Measurements from ENCODE around the gene TSPAN32. TPM values are rescaled to one million over a fixed set of nuclear protein-coding genes. Genes with fewer than 3 reads are reported as not detected.
"Not testable (repeated sequence)": the region's sequence is repeated elsewhere in the genome, so short reads cannot be mapped to it uniquely, and the experiment has no call there.

TSPAN32 gene
- total RNA-seq, 5 donors from 2014 or later (not counting 1 experiment from before 2014, with no cell fraction given), result 66.9 to 185 (median 92.3) TPM

- not testable (repeated sequence) for H3K9me3 Mint-ChIP-seq, H3K9me3 ChIP-seq, H3K4me3 Mint-ChIP-seq
These were observed 55.8 kb downstream of the TSPAN32 start for GRCh38 chr11:2357651-2358050.

DNA sequence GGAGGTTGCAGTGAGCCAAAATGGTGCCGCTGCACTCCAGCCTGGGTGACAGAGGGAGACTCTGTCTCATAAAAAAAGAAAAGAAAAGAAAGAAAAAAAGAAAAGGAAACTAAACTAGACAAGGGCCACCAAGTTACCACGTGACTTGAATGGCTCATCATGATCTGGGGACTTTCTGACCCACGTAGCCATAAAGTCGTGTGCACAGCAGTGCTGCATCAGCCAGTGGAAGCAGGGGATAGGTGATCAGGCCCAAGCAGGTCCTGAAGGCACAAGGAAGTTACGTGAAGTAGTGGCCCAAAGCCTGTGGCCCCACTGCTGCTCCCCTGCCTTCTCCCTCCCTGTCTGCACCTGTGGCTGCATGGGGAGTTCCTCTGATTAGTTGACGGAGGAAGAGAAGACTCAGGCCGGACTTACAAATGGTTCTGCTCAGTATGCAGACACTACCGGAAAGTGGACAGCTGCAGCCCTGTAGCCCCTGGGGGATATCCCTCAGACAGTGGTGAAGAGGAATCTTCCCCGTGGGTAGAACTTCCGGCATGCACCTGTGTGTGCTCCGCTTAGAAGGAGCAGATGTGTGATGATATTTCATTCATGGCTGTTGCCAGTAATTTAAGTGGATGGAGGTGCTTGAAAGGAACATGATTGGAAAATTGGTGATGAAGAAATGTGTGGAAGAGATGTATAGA lies 57.1 kb downstream of the TSPAN32 start:
- Histone ChIP-seq H3K36me3 (ENCODE audit: control insufficient read depth in 2 of 2, extremely low read depth in 1 of 2, insufficient read depth in 1 of 2, low read length in 1 of 2) (no peaks in the 10 kb centered on the region), H3K4me3 (ENCODE audit: control insufficient read depth in 1 of 2, extremely low read depth in 1 of 2, low read length in 1 of 2) (no peak overlapping the region), H3K9me3 (no peaks in the 10 kb centered on the region), H3K27me3 (replicated peaks in 1 of 2; ENCODE audit: control insufficient read depth in 2 of 2, extremely low read depth in 1 of 2, insufficient read depth in 2 of 2, low read length in 1 of 2) (peaks cover 0 to 9% of the 10 kb centered on the region in 2 experiments), H3K4me1 (ENCODE audit: control insufficient read depth in 1 of 2, extremely low read depth in 1 of 2, insufficient read depth in 2 of 2, low read length in 2 of 2) (no peaks in the 10 kb centered on the region), H3K27ac (ENCODE audit: low read length) (no peak overlapping the region)
- CTCF ChIA-PET, result interaction anchor here in 1 of 2 donors (0.7 kb wide), 1 partner anchor 45 kb away, joined by 3 read pairs; no protein-coding TSS in a partner anchor
- Mint-ChIP-seq H3K27ac (no peak overlapping the region), H3K27me3 (no peaks in the 10 kb centered on the region), H3K4me3 (no peak overlapping the region), H3K4me1 (no peaks in the 10 kb centered on the region), H3K9me3 (no peaks in the 10 kb centered on the region), H3K36me3 (no peaks in the 10 kb centered on the region)
- ATAC-seq (replicated peaks in 1 of 4) (no peak), DNase-seq (no peak)
- WGBS (ENCODE audit: insufficient coverage), result 87% methylated on average over 10 of the region's 11 CpGs
- POLR2A ChIA-PET, result interaction anchor here in 1 of 2 donors (0.5 kb wide), 1 partner anchor 577 kb away, joined by 4 read pairs; no protein-coding TSS in a partner anchor

More at GRCh38 chr11:2357651-2358050, 55.8 kb downstream of the TSPAN32 start:
- H3K4me1 Mint-ChIP-seq; H3K36me3 ChIP-seq (ENCODE audit: control insufficient read depth in 2 of 2, extremely low read depth in 1 of 2, insufficient read depth in 1 of 2, low read length in 1 of 2); CTCF ChIA-PET; ATAC-seq (replicated peaks in 1 of 4); H3K27me3 Mint-ChIP-seq; H3K4me1 ChIP-seq (ENCODE audit: control insufficient read depth in 1 of 2, extremely low read depth in 1 of 2, insufficient read depth in 2 of 2, low read length in 2 of 2); H3K36me3 Mint-ChIP-seq; H3K27me3 ChIP-seq (replicated peaks in 1 of 2; ENCODE audit: control insufficient read depth in 2 of 2, extremely low read depth in 1 of 2, insufficient read depth in 2 of 2, low read length in 1 of 2); H3K27ac Mint-ChIP-seq; DNase-seq; H3K27ac ChIP-seq (ENCODE audit: low read length); H3K4me3 ChIP-seq (ENCODE audit: control insufficient read depth in 1 of 2, extremely low read depth in 1 of 2, low read length in 1 of 2); POLR2A ChIA-PET: not testable (repeated sequence)
- 93% methylated on average over 8 of the region's 13 CpGs for WGBS (ENCODE audit: insufficient coverage)

- H3K9me3 Mint-ChIP-seq, result no peaks in the 10 kb centered on the region
- no peak overlapping the region for H3K27ac Mint-ChIP-seq
- ChIA-PET POLR2A (interaction anchor here (0.5 kb wide), 2 partner anchors 27 to 576 kb away, joined by 3 to 4 read pairs; no protein-coding TSS in a partner anchor), CTCF (interaction anchor here in 1 of 2 donors (0.7 kb wide), 1 partner anchor 44 kb away, joined by 3 read pairs; no protein-coding TSS in a partner anchor)
- Histone ChIP-seq H3K9me3 (no peaks in the 10 kb centered on the region), H3K27me3 (replicated peaks in 1 of 2; ENCODE audit: control insufficient read depth in 2 of 2, extremely low read depth in 1 of 2, insufficient read depth in 2 of 2, low read length in 1 of 2) (peaks cover 0 to 11% of the 10 kb centered on the region in 2 experiments), H3K4me3 (ENCODE audit: control insufficient read depth in 1 of 2, extremely low read depth in 1 of 2, low read length in 1 of 2) (no peak overlapping the region), H3K27ac (ENCODE audit: low read length) (no peak overlapping the region), H3K36me3 (ENCODE audit: control insufficient read depth in 2 of 2, extremely low read depth in 1 of 2, insufficient read depth in 1 of 2, low read length in 1 of 2) (no peaks in the 10 kb centered on the region), H3K4me1 (ENCODE audit: control insufficient read depth in 1 of 2, extremely low read depth in 1 of 2, insufficient read depth in 2 of 2, low read length in 2 of 2) (no peaks in the 10 kb centered on the region)
- 87% methylated on average over 7 of the region's 9 CpGs for WGBS (ENCODE audit: insufficient coverage)
- ATAC-seq (replicated peaks in 1 of 4) (no peak), DNase-seq (no peak)
- no peaks in the 10 kb centered on the region for H3K36me3 Mint-ChIP-seq
- no peak overlapping the region for H3K4me3 Mint-ChIP-seq
- H3K4me1 Mint-ChIP-seq, result no peaks in the 10 kb centered on the region
- H3K27me3 Mint-ChIP-seq, result no peaks in the 10 kb centered on the region
These were observed 57.7 kb downstream of the TSPAN32 start for GRCh38 chr11:2359557-2359956.

GRCh38 chr11:2360081-2360642 lies 58.3 kb downstream of the TSPAN32 start:
- H3K36me3 Mint-ChIP-seq, result no peaks in the 10 kb centered on the region

GRCh38 chr11:2361565-2361964 lies 59.8 kb downstream of the TSPAN32 start:
- peaks cover 0 to 10% of the 10 kb centered on the region in 2 experiments for H3K27me3 ChIP-seq (replicated peaks in 1 of 2; ENCODE audit: control insufficient read depth in 2 of 2, extremely low read depth in 1 of 2, insufficient read depth in 2 of 2, low read length in 1 of 2)
- no peaks in the 10 kb centered on the region for H3K9me3 Mint-ChIP-seq
- H3K4me3 ChIP-seq (ENCODE audit: control insufficient read depth in 1 of 2, extremely low read depth in 1 of 2, low read length in 1 of 2), result no peak overlapping the region
- no peaks in the 10 kb centered on the region for H3K9me3 ChIP-seq
- ATAC-seq (replicated peaks in 1 of 4) (no peak), DNase-seq (no peak)
- H3K4me1 Mint-ChIP-seq, result no peaks in the 10 kb centered on the region
- no peak overlapping the region for H3K27ac Mint-ChIP-seq
- no peaks in the 10 kb centered on the region for H3K36me3 ChIP-seq (ENCODE audit: control insufficient read depth in 2 of 2, extremely low read depth in 1 of 2, insufficient read depth in 1 of 2, low read length in 1 of 2)
- H3K4me3 Mint-ChIP-seq, result no peak overlapping the region
- no peak overlapping the region for H3K27ac ChIP-seq (ENCODE audit: low read length)
- CTCF ChIA-PET, result no interaction called here
- POLR2A ChIA-PET, result no interaction called here
- no peaks in the 10 kb centered on the region for H3K27me3 Mint-ChIP-seq
- WGBS (ENCODE audit: insufficient coverage), result 87% methylated on average over 9 of the region's 9 CpGs
- H3K36me3 Mint-ChIP-seq, result no peaks in the 10 kb centered on the region
- no peaks in the 10 kb centered on the region for H3K4me1 ChIP-seq (ENCODE audit: control insufficient read depth in 1 of 2, extremely low read depth in 1 of 2, insufficient read depth in 2 of 2, low read length in 2 of 2)

More at GRCh38 chr11:2360081-2360642, 58.3 kb downstream of the TSPAN32 start:
- Mint-ChIP-seq H3K27ac (no peak overlapping the region), H3K9me3 (no peaks in the 10 kb centered on the region), H3K4me1 (no peaks in the 10 kb centered on the region), H3K4me3 (no peak overlapping the region), H3K27me3 (no peaks in the 10 kb centered on the region)
- no peak for DNase-seq
- Histone ChIP-seq H3K9me3 (no peaks in the 10 kb centered on the region), H3K4me1 (ENCODE audit: control insufficient read depth in 1 of 2, extremely low read depth in 1 of 2, insufficient read depth in 2 of 2, low read length in 2 of 2) (no peaks in the 10 kb centered on the region), H3K4me3 (ENCODE audit: control insufficient read depth in 1 of 2, extremely low read depth in 1 of 2, low read length in 1 of 2) (no peak overlapping the region), H3K36me3 (ENCODE audit: control insufficient read depth in 2 of 2, extremely low read depth in 1 of 2, insufficient read depth in 1 of 2, low read length in 1 of 2) (no peaks in the 10 kb centered on the region), H3K27me3 (replicated peaks in 1 of 2; ENCODE audit: control insufficient read depth in 2 of 2, extremely low read depth in 1 of 2, insufficient read depth in 2 of 2, low read length in 1 of 2) (peaks cover 0 to 11% of the 10 kb centered on the region in 2 experiments), H3K27ac (ENCODE audit: low read length) (no peak overlapping the region)
- 79% methylated on average over 10 of the region's 14 CpGs for WGBS (ENCODE audit: insufficient coverage)
- no peak for ATAC-seq (replicated peaks in 1 of 4)
- CTCF ChIA-PET, result no interaction called here
- POLR2A ChIA-PET, result interaction anchor here in 1 of 2 donors (0.5 kb wide), 1 partner anchor 27 kb away, joined by 3 read pairs; no protein-coding TSS in a partner anchor

GRCh38 chr11:2362414-2362813 lies 60.6 kb downstream of the TSPAN32 start:
- H3K36me3 Mint-ChIP-seq, result no peaks in the 10 kb centered on the region

More at GRCh38 chr11:2362414-2362813, 60.6 kb downstream of the TSPAN32 start:
- no peak overlapping the region for H3K4me3 Mint-ChIP-seq
- no peaks in the 10 kb centered on the region for H3K4me1 ChIP-seq (ENCODE audit: control insufficient read depth in 1 of 2, extremely low read depth in 1 of 2, insufficient read depth in 2 of 2, low read length in 2 of 2)
- no peak for DNase-seq
- ChIA-PET CTCF (no interaction called here), POLR2A (no interaction called here)
- H3K27me3 ChIP-seq (replicated peaks in 1 of 2; ENCODE audit: control insufficient read depth in 2 of 2, extremely low read depth in 1 of 2, insufficient read depth in 2 of 2, low read length in 1 of 2), result peaks cover 0 to 17% of the 10 kb centered on the region in 2 experiments
- no peaks in the 10 kb centered on the region for H3K27me3 Mint-ChIP-seq
- H3K9me3 Mint-ChIP-seq, result no peaks in the 10 kb centered on the region
- 78% methylated on average over 7 of the region's 7 CpGs for WGBS (ENCODE audit: insufficient coverage)
- no peaks in the 10 kb centered on the region for H3K36me3 ChIP-seq (ENCODE audit: control insufficient read depth in 2 of 2, extremely low read depth in 1 of 2, insufficient read depth in 1 of 2, low read length in 1 of 2)
- ATAC-seq (replicated peaks in 1 of 4), result no peak
- H3K9me3 ChIP-seq, result no peaks in the 10 kb centered on the region
- H3K27ac Mint-ChIP-seq, result no peak overlapping the region
- no peak overlapping the region for H3K27ac ChIP-seq (ENCODE audit: low read length)
- H3K4me3 ChIP-seq (ENCODE audit: control insufficient read depth in 1 of 2, extremely low read depth in 1 of 2, low read length in 1 of 2), result no peak overlapping the region
- no peaks in the 10 kb centered on the region for H3K4me1 Mint-ChIP-seq
